C4-2B (cell line): ENCODE measurements around the gene KCNQ1.

Source experiments
- CTCF ChIP-seq: fragments of 450-650 bp; conservative IDR thresholded peaks from 2 replicates; pipeline ENCODE4 v1.5.1; 2017; ENCODE audit warnings: mild to moderate bottlenecking
- ZFX ChIP-seq: fragments of 450-650 bp; IDR thresholded peaks from 2 replicates; pipeline ENCODE4 v1.6.1; 2017

GRCh38 chr11:2439820-2440219 is 5.0 kb upstream of the KCNQ1 start:
- TF ChIP-seq CTCF, result no peak
- TF ChIP-seq ZFX, result no peak
